K562 (cell line): ENCODE results near the gene DNAH17.

ENCODE experiments used
- CTCF ChIP-seq, 3 experiments: IDR thresholded peaks in 2 of 3; conservative IDR thresholded peaks in 1 of 3; 2 replicates each; pipeline ENCODE4 v1.5.1; 2011 to 2012; ENCODE audit warnings: low read length in 3 of 3, mild to moderate bottlenecking in 3 of 3, control low read depth in 2 of 3, improper control_type of control experiment in 1 of 3, inconsistent platforms in 1 of 3, low read depth in 1 of 3, mixed read lengths in 1 of 3, moderate library complexity in 1 of 3; ENCODE audit not compliant: insufficient read depth in 2 of 3
- FOXK1 ChIP-seq: sonication (generic); formaldehyde crosslinking; IDR thresholded peaks from 2 replicates; pipeline ENCODE4 v1.8.0; 2022; ENCODE audit warnings: missing genetic modification reagents, mild to moderate bottlenecking, borderline replicate concordance
- HNRNPK ChIP-seq: fragments of 200-400 bp; formaldehyde crosslinking; IDR thresholded peaks from one replicate; pipeline ENCODE4 v1.6.1; 2018; ENCODE audit warnings: mild to moderate bottlenecking, low read depth, low read length; ENCODE audit not compliant: poor library complexity, severe bottlenecking
- THAP7 ChIP-seq: fragments of 250-450 bp; sonication (Bioruptor Pico); IDR thresholded peaks from 2 replicates; pipeline ENCODE4 v1.5.0; 2021
- ZHX1 ChIP-seq: fragments of 150-350 bp; conservative IDR thresholded peaks from 2 replicates; pipeline ENCODE4 v1.6.1; 2014; ENCODE audit warnings: low read length

GRCh38 chr17:78558181-78558850, 18.9 kb downstream of the DNAH17 start:
- TF ChIP-seq FOXK1 (CRISPR knock-in tag) (no peak), THAP7 (no peak), HNRNPK (no peak), CTCF (IDR thresholded peaks at IDR 0.05 in 2 of 3, conservative IDR thresholded peaks at IDR 0.05 in 1 of 3; ENCODE audit: insufficient read depth in 2 of 3, low read depth in 1 of 3, low read length in 3 of 3) (no peak), ZHX1 (no peak)
